ENCODE results near the gene KCNN1. TPM values are rescaled to one million over a fixed set of nuclear protein-coding genes. Genes with fewer than 3 reads are reported as not detected.

Gene KCNN1
- polyA plus RNA-seq, 1 donor from 2014 or later: 9.9 TPM

GRCh38 chr19:17993076-17993813, 26.3 kb downstream of the KCNN1 start:
- TF ChIP-seq EZH2 (IDR thresholded peaks at IDR 0.05; ENCODE audit: borderline replicate concordance, insufficient read depth, low read length, poor library complexity, severe bottlenecking) (no peak), MXI1 (conservative IDR thresholded peaks at IDR 0.05; ENCODE audit: poor library complexity, severe bottlenecking) (no peak), SMC3 (conservative IDR thresholded peaks at IDR 0.05; ENCODE audit: poor library complexity) (no peak), POLR2AphosphoS5 (IDR thresholded peaks at IDR 0.05) (no peak), EP300 (conservative IDR thresholded peaks at IDR 0.05; ENCODE audit: poor library complexity, severe bottlenecking) (no peak), CTCF (IDR thresholded peaks at IDR 0.05; ENCODE audit: poor library complexity, severe bottlenecking) (no peak), TAF1 (IDR thresholded peaks at IDR 0.05; ENCODE audit: low read depth) (no peak), RAD21 (conservative IDR thresholded peaks at IDR 0.05) (no peak)
- TF ChIP-seq, protein P1, sequence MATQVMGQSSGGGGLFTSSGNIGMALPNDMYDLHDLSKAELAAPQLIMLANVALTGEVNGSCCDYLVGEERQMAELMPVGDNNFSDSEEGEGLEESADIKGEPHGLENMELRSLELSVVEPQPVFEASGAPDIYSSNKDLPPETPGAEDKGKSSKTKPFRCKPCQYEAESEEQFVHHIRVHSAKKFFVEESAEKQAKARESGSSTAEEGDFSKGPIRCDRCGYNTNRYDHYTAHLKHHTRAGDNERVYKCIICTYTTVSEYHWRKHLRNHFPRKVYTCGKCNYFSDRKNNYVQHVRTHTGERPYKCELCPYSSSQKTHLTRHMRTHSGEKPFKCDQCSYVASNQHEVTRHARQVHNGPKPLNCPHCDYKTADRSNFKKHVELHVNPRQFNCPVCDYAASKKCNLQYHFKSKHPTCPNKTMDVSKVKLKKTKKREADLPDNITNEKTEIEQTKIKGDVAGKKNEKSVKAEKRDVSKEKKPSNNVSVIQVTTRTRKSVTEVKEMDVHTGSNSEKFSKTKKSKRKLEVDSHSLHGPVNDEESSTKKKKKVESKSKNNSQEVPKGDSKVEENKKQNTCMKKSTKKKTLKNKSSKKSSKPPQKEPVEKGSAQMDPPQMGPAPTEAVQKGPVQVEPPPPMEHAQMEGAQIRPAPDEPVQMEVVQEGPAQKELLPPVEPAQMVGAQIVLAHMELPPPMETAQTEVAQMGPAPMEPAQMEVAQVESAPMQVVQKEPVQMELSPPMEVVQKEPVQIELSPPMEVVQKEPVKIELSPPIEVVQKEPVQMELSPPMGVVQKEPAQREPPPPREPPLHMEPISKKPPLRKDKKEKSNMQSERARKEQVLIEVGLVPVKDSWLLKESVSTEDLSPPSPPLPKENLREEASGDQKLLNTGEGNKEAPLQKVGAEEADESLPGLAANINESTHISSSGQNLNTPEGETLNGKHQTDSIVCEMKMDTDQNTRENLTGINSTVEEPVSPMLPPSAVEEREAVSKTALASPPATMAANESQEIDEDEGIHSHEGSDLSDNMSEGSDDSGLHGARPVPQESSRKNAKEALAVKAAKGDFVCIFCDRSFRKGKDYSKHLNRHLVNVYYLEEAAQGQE (IDR thresholded peaks at IDR 0.05; ENCODE audit: borderline replicate concordance): no peak
- Histone ChIP-seq H3K79me2 (replicated peaks; ENCODE audit: insufficient read depth, low read length) (no peaks in the 10 kb centered on the region), H4K20me1 (ENCODE audit: insufficient read depth) (no peaks in the 10 kb centered on the region), H3K36me3 (ENCODE audit: insufficient read depth, low read length) (no peaks in the 10 kb centered on the region), H3K27me3 (ENCODE audit: insufficient read depth, low read depth, low read length) (no peaks in the 10 kb centered on the region), H3K4me2 (ENCODE audit: low read length) (no peak overlapping the region), H3K9me2 (ENCODE audit: insufficient read depth, low read length) (no peaks in the 10 kb centered on the region), H3K4me3 (ENCODE audit: low read length) (no peak overlapping the region), H3K9me3 (ENCODE audit: low read length) (no peaks in the 10 kb centered on the region), H2AFZ (ENCODE audit: low read depth, low read length) (no peak overlapping the region), H3F3A (ENCODE audit: insufficient read depth, low read length, poor library complexity, severe bottlenecking) (no peaks in the 10 kb centered on the region), H3K27ac (ENCODE audit: low read length) (no peak overlapping the region), H3K9ac (ENCODE audit: low read length) (no peak overlapping the region)

- Histone ChIP-seq H3K27me3 (ENCODE audit: insufficient read depth, low read depth, low read length) (peaks cover 22% of the 10 kb centered on the region), H3K9ac (ENCODE audit: low read length) (no peak overlapping the region), H3K9me3 (ENCODE audit: low read length) (no peaks in the 10 kb centered on the region), H3K4me2 (ENCODE audit: low read length) (no peak overlapping the region), H3K79me2 (replicated peaks; ENCODE audit: insufficient read depth, low read length) (no peaks in the 10 kb centered on the region), H3K4me3 (ENCODE audit: low read length) (no peak overlapping the region), H3F3A (ENCODE audit: insufficient read depth, low read length, poor library complexity, severe bottlenecking) (no peaks in the 10 kb centered on the region), H3K27ac (ENCODE audit: low read length) (no peak overlapping the region), H2AFZ (ENCODE audit: low read depth, low read length) (no peak overlapping the region), H4K20me1 (ENCODE audit: insufficient read depth) (no peaks in the 10 kb centered on the region), H3K36me3 (ENCODE audit: insufficient read depth, low read length) (no peaks in the 10 kb centered on the region), H3K9me2 (ENCODE audit: insufficient read depth, low read length) (no peaks in the 10 kb centered on the region)
- TF ChIP-seq POLR2AphosphoS5 (IDR thresholded peaks at IDR 0.05) (no peak), RAD21 (conservative IDR thresholded peaks at IDR 0.05) (peak; percentile 96), CTCF (IDR thresholded peaks at IDR 0.05; ENCODE audit: poor library complexity, severe bottlenecking) (peak; percentile 97), EP300 (conservative IDR thresholded peaks at IDR 0.05; ENCODE audit: poor library complexity, severe bottlenecking) (no peak), MXI1 (conservative IDR thresholded peaks at IDR 0.05; ENCODE audit: poor library complexity, severe bottlenecking) (peak; percentile 17), EZH2 (IDR thresholded peaks at IDR 0.05; ENCODE audit: borderline replicate concordance, insufficient read depth, low read length, poor library complexity, severe bottlenecking) (no peak), SMC3 (conservative IDR thresholded peaks at IDR 0.05; ENCODE audit: poor library complexity) (peak; percentile 99)
- TF ChIP-seq, protein P1 (IDR thresholded peaks at IDR 0.05; ENCODE audit: borderline replicate concordance): no peak
These were observed 30.0 kb downstream of the KCNN1 start for GRCh38 chr19:17996826-17997316.

All from neural cell (in vitro differentiated cells).